Tibial nerve (tissue), 4 donors: ENCODE data around the gene MS4A2. TPM values are rescaled to one million over a fixed set of nuclear protein-coding genes. Genes with fewer than 3 reads are reported as not detected.
"Not testable (repeated sequence)": the region's sequence is repeated elsewhere in the genome, so short reads cannot be mapped to it uniquely, and the experiment has no call there.

Source experiments
- DNase-seq, 2 donors: peaks; one replicate each; pipeline ENCODE4 v3.0.0-alpha.2; 2019; ENCODE audit warnings: low spot score in 2 of 2
- H3K27ac ChIP-seq, 4 donors: fragments of 200-600 bp; sonication (generic) in 3 of 4; one replicate each; pipeline ENCODE4 v1.5.1; 2017 to 2019; ENCODE audit warnings: mild to moderate bottlenecking in 1 of 4
- H3K27me3 ChIP-seq, 2 donors: fragments of 200-600 bp; sonication (generic) in 1 of 2; one replicate each; pipeline versions ENCODE4 v1.5.1 to v1.6.0; 2017 to 2019
- H3K36me3 ChIP-seq, 3 donors: fragments of 200-600 bp; sonication (generic); one replicate each; pipeline ENCODE4 v1.5.1; 2018 to 2019
- H3K4me1 ChIP-seq, 4 donors: fragments of 200-600 bp; sonication (generic) in 3 of 4; one replicate each; pipeline ENCODE4 v1.5.1; 2017 to 2019
- H3K4me3 ChIP-seq, 4 donors: fragments of 200-600 bp; sonication (generic) in 3 of 4; one replicate each; pipeline ENCODE4 v1.5.1; 2017 to 2019; ENCODE audit warnings: mild to moderate bottlenecking in 1 of 4, moderate library complexity in 1 of 4
- H3K9me3 ChIP-seq, 4 donors: fragments of 200-600 bp; sonication (generic) in 3 of 4; one replicate each; pipeline ENCODE4 v1.5.1; 2017 to 2019
- EP300 ChIP-seq, 2 donors: sonication (generic); formaldehyde crosslinking; IDR thresholded peaks; one replicate each; pipeline ENCODE4 v1.6.1; 2017; ENCODE audit warnings: antibody characterized with exemption in 2 of 2, mild to moderate bottlenecking in 1 of 2
- POLR2A ChIP-seq, 2 donors: fragments of 450-650 bp; IDR thresholded peaks; one replicate each; pipeline ENCODE4 v1.6.1; 2017; ENCODE audit warnings: antibody characterized with exemption in 2 of 2, mild to moderate bottlenecking in 2 of 2, moderate library complexity in 2 of 2
- WGBS, 2 donors: methylation state at CpG; one replicate each; pipeline ENCODE4 v1.1.5; 2018; 5-methylcytosine and 5-hydroxymethylcytosine counted together
- total RNA-seq, 4 donors: library from RNA; depleted of rRNA; stranded (reverse); fragments of >200 nt; gene quantifications; one replicate each; pipeline ENCODE4 v1.1.0, GENCODE V29; 2016
- TF ChIP-seq, protein P1 (sequence below), 5 experiments: fragments of 200-600 bp in 3 of 5; fragments of 450-650 bp in 2 of 5; sonication (generic) in 3 of 5; IDR thresholded peaks; one replicate each; pipeline ENCODE4 v1.5.1; 2016 to 2019; ENCODE audit warnings: antibody characterized with exemption in 5 of 5, mild to moderate bottlenecking in 3 of 5, moderate library complexity in 2 of 5

Gene MS4A2
- total RNA-seq, 4 donors from 2014 or later: 1.8 to 1.9 TPM; not detected in 2

DNA sequence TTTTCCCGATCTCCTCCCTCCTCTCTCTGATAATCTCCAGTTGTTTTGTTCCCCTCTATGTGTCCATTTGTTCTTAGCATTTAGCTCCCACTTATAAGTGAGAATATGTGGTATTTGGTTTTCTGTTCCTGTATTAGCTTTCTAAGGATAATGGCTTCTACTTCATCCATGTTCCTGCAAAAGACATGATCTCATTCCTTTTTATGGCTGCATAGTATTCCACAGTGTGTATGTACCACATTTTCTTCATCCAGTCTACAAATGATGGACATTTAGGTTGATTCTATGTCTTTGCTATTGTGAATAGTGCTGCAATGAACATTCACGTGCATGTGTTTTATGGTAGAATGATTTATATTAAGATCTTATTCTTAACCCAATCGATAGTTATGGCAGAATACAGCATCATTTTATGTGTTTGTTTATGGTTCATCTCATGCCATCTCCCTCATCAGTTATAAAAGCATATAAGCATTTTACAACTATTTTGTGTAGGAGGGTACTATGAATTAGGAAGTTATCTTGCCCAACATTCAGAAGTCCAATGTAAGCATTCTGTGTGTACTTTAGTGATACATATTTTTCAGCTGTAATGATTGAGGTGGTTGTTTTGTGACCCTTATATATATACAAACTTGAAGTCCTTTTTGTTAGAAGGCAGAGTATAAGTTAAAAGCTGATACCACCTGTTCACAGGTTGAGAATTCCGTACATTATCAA is 28.8 kb upstream of the MS4A2 start:
- no peak for DNase-seq
- no peaks in the 10 kb centered on the region for H3K36me3 ChIP-seq
- 95 to 97% methylated on average over 4 of the region's 4 CpGs for WGBS, 2 donors
- no peak overlapping the region for H3K4me3 ChIP-seq
- no peaks in the 10 kb centered on the region for H3K27me3 ChIP-seq
- H3K27ac ChIP-seq: no peak overlapping the region
- H3K4me1 ChIP-seq: no peaks in the 10 kb centered on the region
- H3K9me3 ChIP-seq: peaks cover 0 to 2% (median 0%) of the 10 kb centered on the region in 4 donors
- TF ChIP-seq, protein P1, sequence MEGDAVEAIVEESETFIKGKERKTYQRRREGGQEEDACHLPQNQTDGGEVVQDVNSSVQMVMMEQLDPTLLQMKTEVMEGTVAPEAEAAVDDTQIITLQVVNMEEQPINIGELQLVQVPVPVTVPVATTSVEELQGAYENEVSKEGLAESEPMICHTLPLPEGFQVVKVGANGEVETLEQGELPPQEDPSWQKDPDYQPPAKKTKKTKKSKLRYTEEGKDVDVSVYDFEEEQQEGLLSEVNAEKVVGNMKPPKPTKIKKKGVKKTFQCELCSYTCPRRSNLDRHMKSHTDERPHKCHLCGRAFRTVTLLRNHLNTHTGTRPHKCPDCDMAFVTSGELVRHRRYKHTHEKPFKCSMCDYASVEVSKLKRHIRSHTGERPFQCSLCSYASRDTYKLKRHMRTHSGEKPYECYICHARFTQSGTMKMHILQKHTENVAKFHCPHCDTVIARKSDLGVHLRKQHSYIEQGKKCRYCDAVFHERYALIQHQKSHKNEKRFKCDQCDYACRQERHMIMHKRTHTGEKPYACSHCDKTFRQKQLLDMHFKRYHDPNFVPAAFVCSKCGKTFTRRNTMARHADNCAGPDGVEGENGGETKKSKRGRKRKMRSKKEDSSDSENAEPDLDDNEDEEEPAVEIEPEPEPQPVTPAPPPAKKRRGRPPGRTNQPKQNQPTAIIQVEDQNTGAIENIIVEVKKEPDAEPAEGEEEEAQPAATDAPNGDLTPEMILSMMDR (IDR thresholded peaks at IDR 0.05): no peak
- no peak for TF ChIP-seq EP300 (IDR thresholded peaks at IDR 0.05)
- no peak for TF ChIP-seq POLR2A (IDR thresholded peaks at IDR 0.05)

DNA sequence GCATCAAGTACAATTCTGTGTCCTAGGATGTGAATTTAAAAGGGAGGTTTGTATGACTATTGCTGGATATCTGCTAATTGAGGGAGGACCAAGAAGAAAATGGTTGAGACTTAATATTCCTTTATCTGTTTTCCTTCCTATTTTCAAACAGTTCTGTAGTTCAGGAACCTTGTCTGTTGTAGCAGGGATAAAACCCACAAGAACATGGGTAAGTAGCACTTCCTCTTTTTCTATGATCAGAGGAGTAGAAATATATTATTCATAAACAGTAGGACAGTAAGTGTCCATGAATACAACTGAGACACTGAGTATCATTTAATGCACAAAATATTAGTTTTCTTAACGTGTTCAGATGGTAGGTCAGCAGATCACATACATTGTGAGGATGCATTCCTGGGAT is 24.4 kb upstream of the MS4A2 start:
- peaks cover 0 to 2% (median 0%) of the 10 kb centered on the region in 4 donors for H3K9me3 ChIP-seq
- 22 to 60% methylated on average over 1 of the region's 1 CpG for WGBS, 2 donors
- no peak for DNase-seq
- H3K4me3 ChIP-seq: no peak overlapping the region
- TF ChIP-seq, protein P1 (IDR thresholded peaks at IDR 0.05): no peak
- H3K36me3 ChIP-seq: no peaks in the 10 kb centered on the region
- H3K27ac ChIP-seq: no peak overlapping the region
- H3K27me3 ChIP-seq: no peaks in the 10 kb centered on the region
- no peaks in the 10 kb centered on the region for H3K4me1 ChIP-seq

GRCh38 chr11:60065801-60066200 is 22.7 kb upstream of the MS4A2 start:
- H3K4me1 ChIP-seq: no peaks in the 10 kb centered on the region
- H3K27me3 ChIP-seq: no peaks in the 10 kb centered on the region
- H3K4me3 ChIP-seq: no peak overlapping the region
- DNase-seq: no peak
- no peaks in the 10 kb centered on the region for H3K9me3 ChIP-seq
- H3K27ac ChIP-seq: no peak overlapping the region
- H3K36me3 ChIP-seq: no peaks in the 10 kb centered on the region
- TF ChIP-seq, protein P1 (IDR thresholded peaks at IDR 0.05): no peak
- TF ChIP-seq EP300 (IDR thresholded peaks at IDR 0.05) (no peak), POLR2A (IDR thresholded peaks at IDR 0.05) (no peak)
- 83 to 89% methylated on average over 1 of the region's 1 CpG for WGBS, 2 donors

- Histone ChIP-seq H3K9me3 (peaks cover 0 to 4% (median 0%) of the 10 kb centered on the region in 4 donors), H3K27ac (no peak overlapping the region)
- 75 to 79% methylated on average over 2 of the region's 2 CpGs for WGBS, 2 donors
Measured at GRCh38 chr11:60069450-60069849, 19.0 kb upstream of the MS4A2 start.

DNA sequence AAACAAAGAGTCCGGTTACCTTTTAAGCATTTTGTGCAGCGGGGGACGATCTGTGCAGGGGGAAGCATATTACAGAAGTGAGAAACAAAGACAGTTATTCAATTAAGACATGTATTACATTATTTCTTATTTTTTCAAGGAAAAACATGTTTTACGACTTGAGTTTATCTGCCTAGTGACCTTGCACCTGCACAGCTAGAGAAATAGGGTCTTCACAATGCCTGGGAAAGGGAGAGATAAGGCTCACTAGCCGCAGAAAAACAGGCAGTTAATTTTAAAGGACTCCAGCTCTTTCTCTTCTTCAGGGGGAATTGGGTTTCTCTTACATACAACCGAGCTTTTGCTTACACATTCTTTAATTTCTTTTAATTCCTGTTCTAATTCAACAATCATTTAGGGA is 16.8 kb upstream of the MS4A2 start:
- H3K27me3 ChIP-seq, H3K4me3 ChIP-seq, H3K36me3 ChIP-seq, DNase-seq, H3K4me1 ChIP-seq, H3K9me3 ChIP-seq, H3K27ac ChIP-seq: not testable (repeated sequence)
- 85 to 87% methylated on average over 6 of the region's 6 CpGs for WGBS, 2 donors

More at GRCh38 chr11:60069450-60069849, 19.0 kb upstream of the MS4A2 start:
- H3K4me1 ChIP-seq: no peaks in the 10 kb centered on the region
- TF ChIP-seq POLR2A (IDR thresholded peaks at IDR 0.05) (no peak), EP300 (IDR thresholded peaks at IDR 0.05) (no peak)
- TF ChIP-seq, protein P1 (IDR thresholded peaks at IDR 0.05): no peak
- no peaks in the 10 kb centered on the region for H3K36me3 ChIP-seq
- no peaks in the 10 kb centered on the region for H3K27me3 ChIP-seq
- no peak for DNase-seq
- no peak overlapping the region for H3K4me3 ChIP-seq
